ENCODE results near the gene CDK16. TPM values are rescaled to one million over a fixed set of nuclear protein-coding genes. Genes with fewer than 3 reads are reported as not detected.

Gene CDK16
- total RNA-seq, 1 experiment from 2014 or later = 134 TPM

GRCh38 chrX:47273011-47273730 is 54.7 kb downstream of the CDK16 start:
- Histone ChIP-seq H3K27me3 (ENCODE audit: control insufficient read depth, insufficient read depth, low read length) (no peaks in the 10 kb centered on the region), H3K27ac (ENCODE audit: low read length) (no peak overlapping the region), H3K4me3 (ENCODE audit: low read depth in 2 of 2, low read length in 2 of 2) (no peak overlapping the region), H3K4me1 (ENCODE audit: control insufficient read depth, insufficient read depth, low read length) (no peaks in the 10 kb centered on the region), H3K36me3 (ENCODE audit: control insufficient read depth, insufficient read depth, low read length) (no peaks in the 10 kb centered on the region), H3K9me3 (ENCODE audit: control insufficient read depth, insufficient read depth, low read depth, low read length) (no peaks in the 10 kb centered on the region)
- POLR2A ChIA-PET = no interaction called here
- CTCF ChIA-PET = interaction anchor here (0.6 kb wide), 1 partner anchor 11 kb away, joined by 4 read pairs; no protein-coding TSS in a partner anchor
- intact Hi-C loops (cut with micrococcal nuclease; ENCODE audit: unreplicated experiment) = no loop called here
- DNase-seq (ENCODE audit: low read depth, low spot score) (no peak), ATAC-seq (no peak)
- TF ChIP-seq SIN3A (IDR thresholded peaks at IDR 0.05; ENCODE audit: borderline replicate concordance, insufficient read depth, low read depth, low read length) (no peak), CTCF (IDR thresholded peaks at IDR 0.05) (no peak), REST (IDR thresholded peaks at IDR 0.05; ENCODE audit: insufficient read depth in 1 of 2, low read depth in 2 of 2, low read length in 1 of 2) (no peak), TCF7L2 (IDR thresholded peaks at IDR 0.05; ENCODE audit: low read depth, low read length) (no peak), POLR2AphosphoS5 (IDR thresholded peaks at IDR 0.05; ENCODE audit: low read depth, low read length) (no peak)
- no TSS peak for BruUV-seq (replicated peaks)
- in situ Hi-C loops (cut with HindIII; ENCODE audit: low pct_unique_long_range_greater_than_20kb, low sequenced_read_pairs) = no loop called here

GRCh38 chrX:47278691-47279090 is 60.2 kb downstream of the CDK16 start:
- in situ Hi-C loops (cut with HindIII; ENCODE audit: low pct_unique_long_range_greater_than_20kb, low sequenced_read_pairs) = no loop called here
- BruUV-seq (replicated peaks) = no TSS peak
- H3K4me1 ChIP-seq (ENCODE audit: control insufficient read depth, insufficient read depth, low read length) = no peaks in the 10 kb centered on the region
- intact Hi-C loops (cut with micrococcal nuclease; ENCODE audit: unreplicated experiment) = no loop called here
- H3K27me3 ChIP-seq (ENCODE audit: control insufficient read depth, insufficient read depth, low read length) = no peaks in the 10 kb centered on the region
- TF ChIP-seq SIN3A (IDR thresholded peaks at IDR 0.05; ENCODE audit: borderline replicate concordance, insufficient read depth, low read depth, low read length) (no peak), POLR2AphosphoS5 (IDR thresholded peaks at IDR 0.05; ENCODE audit: low read depth, low read length) (no peak), REST (IDR thresholded peaks at IDR 0.05; ENCODE audit: insufficient read depth in 1 of 2, low read depth in 2 of 2, low read length in 1 of 2) (no peak), TCF7L2 (IDR thresholded peaks at IDR 0.05; ENCODE audit: low read depth, low read length) (no peak), CTCF (IDR thresholded peaks at IDR 0.05) (no peak)
- no peak for ATAC-seq
- H3K4me3 ChIP-seq (ENCODE audit: low read depth in 2 of 2, low read length in 2 of 2) = no peak overlapping the region
- POLR2A ChIA-PET = no interaction called here
- CTCF ChIA-PET = no interaction called here
- no peak for DNase-seq (ENCODE audit: low read depth, low spot score)
- H3K27ac ChIP-seq (ENCODE audit: low read length) = no peak overlapping the region
- H3K36me3 ChIP-seq (ENCODE audit: control insufficient read depth, insufficient read depth, low read length) = no peaks in the 10 kb centered on the region
- H3K9me3 ChIP-seq (ENCODE audit: control insufficient read depth, insufficient read depth, low read depth, low read length) = no peaks in the 10 kb centered on the region

Data from Panc1 (cell line).